ENCODE measurements around the gene HMSD.
"Not testable (repeated sequence)": the region's sequence is repeated elsewhere in the genome, so short reads cannot be mapped to it uniquely, and the experiment has no call there.

Gene HMSD, protein sequence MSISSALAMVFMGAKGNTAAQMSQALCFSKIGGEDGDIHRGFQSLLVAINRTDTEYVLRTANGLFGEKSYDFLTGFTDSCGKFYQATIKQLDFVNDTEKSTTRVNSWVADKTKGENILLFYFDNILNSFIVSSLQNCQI

DNA sequence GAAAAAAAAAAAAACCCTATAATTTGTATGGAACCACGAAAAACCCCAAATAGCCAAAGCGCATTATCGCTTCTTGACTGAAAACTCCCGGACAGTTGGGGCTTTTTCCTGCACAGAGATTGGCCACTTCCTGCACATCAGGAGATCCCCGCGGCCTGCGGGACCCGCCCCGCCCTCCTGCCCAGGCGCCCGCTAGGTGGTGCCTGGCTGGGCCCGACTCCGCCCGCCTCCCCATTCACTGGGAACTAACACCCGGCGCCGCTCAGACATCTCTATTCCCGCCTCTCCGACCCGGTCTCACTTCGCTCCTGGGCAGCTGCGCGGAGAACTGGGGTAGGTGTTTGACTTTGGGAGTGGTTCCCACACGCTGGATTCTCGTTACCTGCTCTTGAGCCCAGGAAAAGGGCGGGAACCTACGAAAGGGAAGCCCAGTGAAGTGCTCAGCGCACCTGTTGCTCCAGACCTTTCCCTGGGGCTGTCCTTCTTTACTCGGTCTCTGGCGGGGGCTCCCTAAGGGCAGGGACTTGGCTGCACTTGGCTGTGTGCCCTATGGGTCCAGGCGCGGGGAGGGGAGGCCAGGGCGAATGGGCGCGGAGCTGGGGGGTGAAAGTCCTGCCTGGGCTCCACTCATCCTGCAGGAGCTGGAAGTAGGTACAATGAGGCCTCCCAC, at the start of gene HMSD:
HMSD (plus strand) TSS at position 234 of the 670 bp plus-strand sequence. CDS start 4,155 bp downstream, outside the sequence.
- DNase-seq, result peak; percentile 31 to 58

DNA sequence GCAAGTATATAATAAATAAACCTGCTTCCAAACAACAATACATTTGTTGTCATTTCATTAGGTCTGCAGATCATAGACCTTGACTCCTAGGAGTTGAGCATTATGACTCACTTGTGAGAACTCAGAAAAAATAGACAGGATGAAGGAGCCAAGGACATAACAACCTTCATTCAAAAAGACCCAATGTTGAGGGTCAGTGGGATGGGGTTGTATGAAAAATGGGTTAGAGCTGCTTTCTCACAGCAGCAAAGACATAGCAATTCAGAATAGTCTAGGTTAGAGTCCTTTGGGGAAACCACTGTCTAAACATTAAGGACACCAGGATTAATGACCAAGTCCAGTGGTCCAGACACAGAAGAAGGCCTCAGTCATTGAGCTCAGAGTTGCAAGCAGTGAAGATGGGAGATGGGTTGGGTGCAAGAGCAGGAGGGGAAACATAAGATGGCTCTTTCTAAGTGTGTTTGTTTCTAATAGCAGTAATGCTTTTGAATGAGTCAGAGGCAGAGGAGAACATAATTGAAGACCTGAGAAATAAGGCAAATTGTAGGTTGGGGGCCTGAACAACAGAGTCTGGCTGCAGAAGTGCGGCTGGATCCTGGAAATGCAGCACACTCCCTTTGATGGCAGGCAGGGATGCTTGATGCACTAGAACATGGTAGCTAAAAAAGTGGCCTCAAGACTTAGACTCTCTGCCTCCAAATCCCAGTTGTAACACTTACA, 45.1 kb upstream of the HMSD start:
- no peak for DNase-seq

DNA sequence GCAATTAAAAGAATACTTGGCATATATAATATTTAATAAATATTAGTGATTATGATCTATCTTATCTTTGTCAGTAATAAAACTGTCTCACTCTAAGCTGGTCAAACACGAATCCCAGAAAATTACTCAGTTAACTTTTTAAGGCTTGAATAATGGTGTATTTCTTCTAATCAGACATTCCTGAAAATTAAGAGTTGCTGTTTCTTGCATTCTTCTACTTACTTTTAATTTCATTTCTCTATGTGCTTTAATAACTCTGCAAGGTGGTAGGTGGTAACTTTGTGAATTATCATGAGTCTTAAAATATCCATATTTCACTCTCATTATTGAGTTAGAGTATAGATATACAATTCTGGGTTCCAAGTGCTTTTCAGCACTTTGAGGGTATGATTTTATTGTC, 44.4 kb upstream of the HMSD start:
- DNase-seq, result no peak

DNA sequence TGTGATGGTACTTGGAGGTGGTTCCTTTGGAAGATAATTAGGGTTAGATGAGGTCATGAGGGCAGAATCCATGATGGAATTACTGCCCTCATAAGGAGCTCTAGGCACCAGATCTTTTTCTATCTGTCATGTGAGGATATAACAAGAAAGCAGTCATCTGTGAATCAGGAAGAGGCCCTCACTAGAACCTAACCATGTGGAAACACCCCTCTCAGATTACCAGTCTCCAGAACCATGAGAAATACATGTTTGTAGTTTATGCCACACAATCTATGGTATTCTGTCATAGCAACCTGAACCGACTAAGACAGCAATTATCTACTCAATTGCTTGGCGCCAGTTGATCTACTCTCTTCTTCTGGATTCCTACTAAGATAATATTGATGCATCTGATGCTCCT, 43.7 kb upstream of the HMSD start:
- DNase-seq, result no peak

DNA sequence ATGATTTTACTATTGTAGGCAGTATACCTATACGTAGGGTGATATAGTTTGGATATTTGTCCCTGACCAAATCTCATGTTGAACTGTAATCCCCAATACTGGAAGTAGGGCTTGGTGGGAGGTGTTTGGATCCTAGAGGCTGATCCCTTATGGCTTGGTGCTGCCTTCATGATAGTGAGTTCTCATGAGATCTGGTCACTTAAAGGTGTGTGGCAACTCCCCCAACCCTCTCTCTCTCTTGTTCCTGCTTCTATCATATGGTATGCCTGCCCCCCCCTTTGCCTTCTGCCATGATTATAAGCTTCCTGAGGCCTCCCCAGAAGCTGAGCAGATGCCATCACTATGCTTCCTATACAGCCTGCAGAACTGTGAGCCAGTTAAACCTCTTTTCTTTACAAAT, 43.0 kb upstream of the HMSD start:
- DNase-seq, result no peak

DNA sequence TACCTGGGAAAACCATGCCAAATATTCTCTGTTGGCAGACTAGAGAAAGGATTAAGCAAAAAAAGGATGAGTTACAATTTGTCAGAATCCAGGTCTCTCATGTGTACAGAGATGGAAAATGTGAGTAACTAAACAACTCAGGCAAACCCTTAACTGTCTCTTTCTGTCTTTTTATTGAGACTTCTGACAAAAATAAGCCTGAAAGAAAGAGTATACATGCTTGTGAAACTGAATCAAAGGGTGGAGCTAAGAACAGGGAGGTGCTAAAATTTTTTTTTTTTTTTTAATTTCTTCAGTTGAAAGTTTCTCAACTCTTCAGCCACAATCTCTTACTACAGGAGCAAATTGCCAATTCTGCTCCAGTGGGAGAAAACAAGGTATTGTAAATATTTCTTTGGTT, 41.4 kb upstream of the HMSD start, which contains the start of gene SERPINB10:
SERPINB10 (plus strand) TSS at position 295 of the 400 bp plus-strand sequence. CDS start 7,553 bp downstream, outside the sequence.
- DNase-seq, result no peak

DNA sequence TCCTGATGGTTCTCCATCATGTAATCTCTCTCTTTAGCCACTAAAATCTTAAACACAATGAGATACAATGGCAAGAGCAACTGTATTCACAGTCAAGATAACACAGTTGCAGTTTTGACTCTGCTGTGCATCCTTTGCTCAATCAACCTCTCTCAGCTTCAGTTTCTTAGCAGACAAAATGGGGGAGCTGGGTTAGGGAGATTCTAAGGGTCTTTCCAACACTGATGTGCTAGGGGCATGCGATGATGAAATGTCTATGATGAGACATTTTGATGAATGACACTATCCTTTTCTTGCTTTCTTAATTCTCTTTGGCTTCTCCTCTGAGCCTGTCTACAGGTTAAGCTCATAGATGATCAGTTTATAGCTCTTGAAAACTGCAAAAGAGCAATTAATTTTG, 40.2 kb upstream of the HMSD start:
- DNase-seq, result no peak

DNA sequence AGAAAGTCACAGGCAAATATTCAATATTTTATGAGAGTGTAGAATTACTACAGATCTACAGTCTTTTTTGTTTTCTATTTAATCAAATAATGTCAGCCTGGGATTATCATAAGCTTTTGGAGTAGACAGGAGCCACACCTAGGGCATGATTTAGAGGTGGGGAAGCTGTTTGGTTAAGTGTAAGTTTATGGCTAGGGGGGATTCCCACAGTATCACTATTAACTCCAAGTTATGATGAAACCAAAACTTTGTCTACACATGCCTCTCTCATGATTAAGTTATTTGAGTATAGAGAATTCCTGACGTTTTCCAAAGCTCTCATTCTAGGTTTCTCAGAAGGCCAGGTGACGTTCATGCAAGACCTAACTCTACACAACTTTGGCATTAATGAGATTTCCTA, 39.2 kb upstream of the HMSD start:
- DNase-seq, result no peak

DNA sequence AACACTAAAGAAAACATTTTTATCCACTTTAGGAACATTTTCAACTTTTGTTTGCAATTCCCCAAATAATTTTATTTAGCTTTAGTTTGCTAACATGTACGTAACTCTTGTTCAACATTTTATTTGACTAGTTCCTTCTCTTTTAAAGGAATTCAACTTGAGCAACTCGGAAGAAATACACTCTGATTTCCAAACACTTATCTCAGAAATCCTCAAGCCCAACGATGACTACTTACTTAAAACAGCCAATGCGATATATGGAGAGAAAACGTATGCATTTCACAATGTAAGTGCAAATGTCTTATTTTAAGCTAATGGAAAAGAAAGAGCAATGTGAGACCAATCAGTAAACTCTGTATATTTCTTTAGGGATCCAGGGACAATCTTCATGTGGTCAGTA, 31.3 kb upstream of the HMSD start:
- no peak for DNase-seq

DNA sequence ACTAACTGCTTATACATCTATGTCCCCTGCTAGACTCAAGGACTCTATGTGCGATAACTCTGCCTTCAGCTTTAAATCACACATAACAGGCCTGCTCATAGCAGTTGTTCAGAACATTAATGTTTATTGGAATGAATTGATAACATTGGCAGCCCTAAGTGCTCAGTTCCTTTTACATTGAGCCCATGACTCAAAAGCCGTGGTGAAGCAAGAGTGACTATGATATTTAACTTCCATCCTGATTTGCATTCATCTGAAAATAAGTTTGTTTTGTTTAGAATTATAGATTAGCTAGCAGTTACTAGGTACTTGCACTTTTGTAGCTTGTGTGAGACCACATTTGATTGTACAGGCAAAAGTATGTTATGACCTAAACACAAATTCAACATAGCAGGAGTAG, 27.1 kb upstream of the HMSD start:
- no peak for DNase-seq

DNA sequence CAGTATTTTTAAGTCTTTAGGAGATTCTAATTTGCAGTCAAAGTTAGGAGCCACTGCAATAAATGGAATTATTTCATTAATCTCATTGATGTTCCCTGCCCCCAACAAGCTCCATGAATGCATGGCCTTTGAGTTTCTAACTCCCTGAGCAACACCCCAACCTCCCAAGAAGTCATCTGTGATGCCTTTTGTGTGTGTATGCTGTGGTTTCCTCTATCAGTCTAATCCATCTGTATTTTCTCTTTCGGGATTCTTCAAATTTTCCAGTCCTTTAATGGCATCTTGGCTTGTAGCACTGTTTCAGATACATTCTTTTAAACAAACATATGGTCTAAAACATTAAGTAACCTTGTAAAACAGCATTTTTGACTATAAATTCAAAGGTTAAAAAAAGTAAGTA, 24.6 kb upstream of the HMSD start:
- no peak for DNase-seq

DNA sequence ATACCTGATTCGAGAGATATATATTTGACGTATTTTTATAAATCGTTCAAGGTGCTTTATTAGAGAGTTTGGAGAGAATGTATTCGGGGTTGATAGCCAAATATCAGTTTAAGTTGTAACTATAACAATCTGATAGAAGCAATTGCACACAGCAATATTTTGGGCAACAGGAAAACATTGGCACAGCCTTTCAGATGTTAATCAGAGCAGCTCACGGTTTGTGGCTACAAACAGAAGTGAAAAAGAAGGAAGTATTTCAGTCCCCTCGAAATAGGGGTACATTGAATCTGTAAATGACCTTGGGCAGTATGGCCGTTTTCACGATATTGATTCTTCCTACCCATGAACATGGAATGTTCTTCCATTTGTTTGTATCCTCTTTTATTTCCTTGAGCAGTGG, 20.8 kb upstream of the HMSD start:
- no peak for DNase-seq

DNA sequence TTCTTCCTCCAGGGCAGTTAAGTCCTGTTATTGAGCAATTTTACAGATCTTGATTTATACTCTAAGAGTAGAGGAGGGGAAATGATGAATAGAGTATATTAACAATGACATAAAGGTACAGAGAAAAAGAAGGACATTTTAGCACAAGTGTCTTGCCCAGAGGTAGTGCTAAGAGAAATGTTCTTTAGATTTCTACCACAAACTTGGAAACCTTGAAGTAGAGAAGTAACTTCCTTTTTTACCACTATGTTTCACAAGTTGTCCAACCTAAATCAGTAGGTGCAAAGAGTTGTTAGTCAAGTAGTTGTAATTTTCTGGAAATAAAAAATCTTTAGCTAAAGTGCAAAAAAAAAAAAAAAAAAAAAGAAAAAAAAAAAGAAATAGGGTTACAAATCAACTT, 19.7 kb upstream of the HMSD start:
- DNase-seq, result not testable (repeated sequence)

DNA sequence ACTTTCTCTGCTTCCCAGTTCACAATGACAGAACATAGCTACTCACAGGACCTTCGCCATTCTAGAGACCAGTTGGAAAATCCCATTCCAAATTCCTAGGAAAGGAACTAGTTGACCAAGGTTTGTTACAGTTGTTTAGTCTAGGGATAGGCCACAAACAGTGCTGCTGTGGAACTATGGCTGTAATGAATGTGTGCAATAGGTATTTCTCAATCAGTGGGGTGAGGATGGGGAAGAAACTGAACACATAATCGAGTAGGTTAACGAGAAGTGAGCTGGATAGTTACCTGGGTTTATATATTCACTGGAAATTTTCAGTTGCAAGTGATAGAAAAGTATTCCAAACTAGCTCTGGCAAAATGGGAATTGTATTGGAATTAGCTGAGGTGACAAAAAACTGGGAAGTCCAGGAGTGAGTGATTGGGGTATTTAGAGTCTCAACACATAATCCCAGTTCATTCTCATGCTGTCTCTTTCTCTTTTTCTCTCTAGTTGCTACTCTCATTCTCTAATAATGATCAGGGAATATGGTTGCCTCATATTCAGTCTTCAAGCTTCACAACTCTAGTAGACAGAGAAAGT, 18.2 kb upstream of the HMSD start:
- DNase-seq, result no peak

DNA sequence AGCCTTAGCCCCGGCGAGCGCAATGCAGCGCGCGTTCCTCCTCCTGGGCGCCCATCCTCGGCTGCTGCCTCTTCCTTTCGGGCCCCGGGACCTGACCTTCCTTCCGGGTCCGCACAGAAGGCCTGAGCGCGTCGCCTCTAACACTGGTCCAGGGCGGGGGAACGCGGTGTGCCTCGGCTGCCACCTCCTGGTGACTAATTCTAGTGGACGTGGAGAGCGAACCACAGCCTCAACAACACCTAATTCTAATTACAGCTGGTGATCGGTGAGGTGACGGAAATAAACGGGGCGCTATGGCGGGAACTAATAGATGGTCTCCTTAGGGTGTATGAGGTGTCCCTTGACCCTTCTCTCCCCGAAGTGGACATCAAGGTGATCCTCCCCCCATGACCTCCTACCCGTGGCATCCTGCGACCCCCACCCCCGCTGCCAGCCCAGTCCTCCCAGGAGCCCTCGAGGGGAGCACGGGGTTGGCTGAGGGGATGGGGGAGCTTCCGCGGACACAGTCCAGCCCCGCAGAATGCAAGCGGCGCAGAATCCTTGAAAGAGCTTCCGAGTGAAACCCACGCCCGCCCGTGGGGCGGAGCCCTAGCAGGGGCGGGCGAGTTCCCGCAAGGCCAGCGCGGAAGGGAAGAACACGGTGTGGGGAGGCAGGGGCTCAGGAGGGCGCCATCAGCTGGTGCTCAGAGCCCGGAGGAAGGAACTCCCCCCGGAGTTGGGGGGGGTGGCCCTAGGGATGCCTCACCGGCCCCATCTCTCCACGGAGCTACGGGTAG, 12.8 kb upstream of the HMSD start:
- DNase-seq, result peak; percentile 81 to 86

DNA sequence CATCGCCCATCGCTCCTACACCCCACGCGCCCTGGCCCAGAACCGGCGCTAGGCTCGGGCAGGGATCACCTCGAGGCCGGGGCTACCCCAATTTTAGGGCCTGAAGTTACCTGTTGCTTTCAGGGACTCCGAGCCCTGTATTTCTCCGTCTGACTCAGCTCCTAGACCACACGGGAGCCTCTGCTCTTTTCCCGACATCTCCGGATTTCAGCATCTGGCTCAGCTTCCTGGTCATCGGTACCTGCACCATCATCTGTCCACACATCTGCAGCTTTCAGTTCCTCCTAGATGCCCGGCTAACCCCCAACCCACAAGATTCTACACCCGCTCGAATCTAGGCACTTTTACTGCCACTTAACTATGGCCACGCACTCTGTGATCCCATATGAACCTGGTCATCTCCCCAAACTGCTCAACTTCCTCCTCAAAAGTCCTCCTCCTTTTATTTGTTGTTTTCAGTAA, 12.1 kb upstream of the HMSD start:
- no peak for DNase-seq

DNA sequence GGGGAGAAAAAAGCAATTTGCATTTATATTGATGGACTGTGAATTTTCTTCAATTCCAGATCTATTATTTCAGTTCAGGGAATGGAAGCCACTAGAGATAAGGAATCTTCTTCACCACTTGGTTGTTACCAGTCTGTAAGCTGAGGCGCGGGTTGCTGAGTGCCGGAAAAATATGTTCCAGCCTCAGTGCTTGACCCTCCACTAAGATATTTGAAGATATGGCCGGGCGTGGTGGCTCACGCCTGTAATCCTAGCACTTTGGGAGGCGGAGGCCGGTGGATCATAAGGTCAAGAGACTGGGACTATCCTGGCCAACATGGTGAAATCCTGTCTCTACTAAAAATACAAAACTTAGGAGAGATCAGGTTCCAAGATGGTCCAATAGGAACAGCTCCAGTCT, 9.1 kb upstream of the HMSD start:
- DNase-seq, result no peak

DNA sequence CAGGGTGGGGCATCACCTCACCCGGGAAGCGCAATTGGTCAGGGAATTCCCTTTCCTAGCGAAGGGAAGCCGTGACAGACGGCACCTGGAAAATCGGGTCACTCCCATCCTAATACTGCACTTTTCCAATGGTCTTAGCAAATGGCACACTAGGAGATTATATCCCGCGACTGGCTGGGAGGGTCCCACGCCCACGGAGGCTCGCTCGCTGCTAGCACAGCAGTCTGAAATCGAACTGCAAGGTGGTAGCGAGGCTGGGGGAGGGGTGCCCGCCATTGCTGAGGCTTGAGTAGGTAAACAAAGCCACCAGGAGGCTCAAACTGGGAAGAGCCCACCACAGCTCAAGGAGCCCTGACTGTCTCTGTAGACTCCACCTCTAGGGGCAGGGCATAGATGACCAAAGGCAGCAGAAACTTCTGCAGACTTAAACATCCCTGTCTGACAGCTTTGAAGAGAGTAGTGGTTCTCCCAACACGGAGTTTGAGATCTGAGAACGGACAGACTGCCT, 8.5 kb upstream of the HMSD start:
- DNase-seq, result not testable (repeated sequence)

DNA sequence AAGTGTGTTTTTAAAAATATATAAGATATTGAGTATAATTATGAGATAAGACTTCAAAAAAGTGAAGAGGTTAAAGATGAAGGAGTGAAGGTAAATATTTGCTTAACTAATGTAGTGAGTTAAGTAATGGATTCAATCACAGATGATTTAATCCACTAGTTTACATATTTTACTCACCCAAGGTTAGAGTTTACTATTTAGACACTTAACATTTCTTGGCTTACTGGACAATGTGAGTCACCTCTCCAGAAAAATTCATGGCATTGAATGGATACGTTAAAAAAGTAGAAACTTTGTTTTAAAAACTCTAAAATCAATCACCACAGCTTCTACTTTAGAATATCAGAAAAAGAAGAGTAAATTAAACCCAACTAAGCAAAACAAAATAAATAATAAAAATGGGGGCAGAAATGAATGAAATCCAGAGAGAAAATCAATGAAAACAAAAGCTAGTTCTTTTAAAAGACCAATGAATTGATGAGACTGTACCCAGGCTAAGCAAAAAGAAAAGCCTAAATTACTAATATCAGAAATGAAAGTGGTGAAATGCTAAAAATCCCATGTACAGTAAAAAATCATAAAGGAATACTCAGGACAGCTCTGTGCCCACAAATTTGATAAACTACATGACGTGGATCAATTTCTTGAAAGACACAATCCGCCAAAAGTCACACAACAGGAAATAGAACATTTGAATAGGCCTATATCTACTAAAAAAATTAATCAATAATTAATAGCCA, 1.9 kb upstream of the HMSD start:
- DNase-seq, result no peak

DNA sequence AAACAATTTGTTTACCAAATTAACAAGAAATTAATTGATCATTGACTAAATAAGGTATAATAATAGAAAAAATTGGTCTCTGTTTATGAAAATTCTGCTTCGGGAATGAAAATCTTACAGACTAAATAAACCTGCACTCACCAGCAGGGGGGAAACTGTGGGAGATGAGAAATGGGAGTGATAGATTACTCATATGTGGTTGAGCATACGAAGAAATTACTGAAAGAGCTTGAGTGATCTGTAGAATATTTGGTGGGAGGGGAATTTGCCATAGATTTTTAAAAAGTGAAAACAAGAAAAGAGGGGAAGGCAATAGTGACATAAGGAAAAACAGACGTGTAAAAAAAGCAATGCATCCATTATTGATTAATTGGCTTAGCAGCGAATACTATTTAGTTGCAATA, 2.2 kb downstream of the HMSD start:
- no peak for DNase-seq

DNA sequence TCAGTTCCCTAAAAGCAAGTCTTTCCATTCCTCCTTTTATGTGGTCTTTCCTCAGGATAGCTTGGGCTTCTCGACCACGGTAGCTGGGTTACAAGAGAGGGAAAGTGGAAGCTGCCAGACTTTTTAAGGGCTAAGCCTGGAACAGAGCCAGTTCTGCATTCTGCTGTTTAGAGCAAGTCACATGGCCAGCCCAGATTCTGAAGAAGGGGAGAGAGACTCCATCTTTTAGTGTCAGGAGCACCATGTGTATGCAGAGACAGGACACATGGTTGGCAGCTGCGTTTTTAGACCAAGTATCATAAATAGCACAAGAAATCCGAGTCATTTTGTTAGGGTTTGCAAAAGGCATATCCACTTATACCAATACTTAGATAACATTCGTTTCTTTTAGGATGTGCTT, 4.7 kb downstream of the HMSD start:
- DNase-seq, result peak; percentile 0 to 32

DNA sequence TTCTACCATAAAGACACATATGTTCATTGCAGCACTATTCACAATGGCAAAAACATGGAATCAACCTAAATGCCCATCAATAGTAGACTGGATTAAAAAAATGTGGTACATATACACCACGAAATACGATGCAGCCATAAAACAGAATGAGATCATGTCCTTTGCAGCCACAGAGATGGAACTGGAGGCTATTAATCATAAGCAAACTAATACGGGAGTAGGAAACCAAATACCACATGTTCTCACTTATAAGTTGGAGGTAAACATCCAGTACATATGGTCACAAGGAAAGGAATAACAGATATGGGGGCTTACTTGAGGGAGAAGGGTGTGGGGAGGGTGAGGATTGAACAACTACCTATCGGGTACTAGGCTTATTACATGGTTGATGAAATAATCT, 7.7 kb downstream of the HMSD start:
- DNase-seq, result peak in 1 of 2 experiments; percentile 12
